ENCODE data around the gene LAPTM5.

DNA sequence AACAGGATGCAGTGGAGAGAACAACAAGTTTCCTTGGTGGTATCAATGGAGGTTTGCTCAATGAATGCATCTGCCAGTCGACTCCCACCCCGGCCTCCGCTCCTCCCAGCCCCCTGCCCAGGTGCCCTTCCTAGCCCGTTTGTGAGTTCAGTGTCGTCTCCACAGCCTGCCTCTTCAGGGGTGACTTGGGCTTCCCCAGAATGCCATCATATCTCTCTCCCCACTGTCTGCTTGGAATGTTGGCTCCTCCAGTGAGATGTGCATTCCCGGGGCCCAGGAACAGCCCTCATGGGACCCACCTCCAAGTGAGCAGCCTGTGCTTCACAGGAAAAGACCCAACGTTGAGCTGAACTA lies 64.6 kb downstream of the LAPTM5 start:
- no peak for TF ChIP-seq FIP1L1 (IDR thresholded peaks at IDR 0.05; ENCODE audit: borderline replicate concordance, insufficient read depth, low read depth, low read length)
- TF ChIP-seq TBP (CRISPR knock-in tag; IDR thresholded peaks at IDR 0.05), result no peak
- no peak for TF ChIP-seq SNAPC4 (CRISPR knock-in tag; IDR thresholded peaks at IDR 0.05)

All from HepG2 (cell line).